Fibroblast of the conjunctiva (primary cell): ENCODE results near the gene MIPOL1.
"Not testable (repeated sequence)": the region's sequence is repeated elsewhere in the genome, so short reads cannot be mapped to it uniquely, and the experiment has no call there.

ENCODE experiments used
- DNase-seq: peaks from one replicate; pipeline ENCODE4 v3.0.0-alpha.2; 2010; ENCODE audit warnings: low read depth

MIPOL1 gene

GRCh38 chr14:37197421-37198272 is at the start of gene MIPOL1:
TSS of gene MIPOL1 (plus strand) at chr14:37197937. CDS start at chr14:37247889, 49,952 bp downstream.
- DNase-seq: peak; percentile 71

DNA sequence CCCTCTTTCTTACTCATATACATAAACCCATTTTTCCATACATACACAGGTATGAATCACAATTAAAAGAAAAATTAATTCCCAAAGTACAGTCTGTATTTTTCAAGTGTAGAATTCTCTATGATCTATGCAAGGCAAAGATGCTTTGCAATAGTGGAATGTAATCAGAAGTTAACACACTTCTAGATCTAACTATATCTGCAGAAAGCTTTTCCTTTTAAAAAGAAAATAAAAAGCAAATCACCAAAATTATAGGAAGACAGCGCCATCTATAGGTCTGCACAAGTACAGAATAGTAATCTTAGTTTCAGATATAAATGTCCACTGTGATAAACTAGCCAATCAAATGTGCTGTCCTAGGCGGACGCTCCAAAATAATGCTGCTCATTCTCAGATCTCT is 47.3 kb upstream of the MIPOL1 start:
- DNase-seq: peak; percentile 27

DNA sequence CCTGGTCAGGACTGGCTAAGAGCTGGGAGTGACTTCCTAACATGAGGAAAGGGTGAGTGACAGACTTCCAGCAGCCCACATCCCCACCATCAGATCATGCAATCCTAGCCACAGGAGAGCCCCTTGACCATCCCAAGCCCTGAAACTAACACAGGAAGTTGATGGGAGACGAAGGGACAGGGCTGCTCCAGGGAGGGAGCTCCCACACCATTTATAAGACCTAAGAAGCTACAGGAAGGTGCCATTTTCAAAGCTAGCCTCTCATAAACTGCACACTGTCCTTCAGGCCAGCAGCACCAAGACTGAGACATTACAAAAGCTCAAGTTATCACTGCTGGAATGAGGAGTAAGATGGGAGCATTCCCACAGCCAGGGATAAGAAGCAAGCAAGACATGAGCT is 44.7 kb upstream of the MIPOL1 start:
- DNase-seq: no peak

DNA sequence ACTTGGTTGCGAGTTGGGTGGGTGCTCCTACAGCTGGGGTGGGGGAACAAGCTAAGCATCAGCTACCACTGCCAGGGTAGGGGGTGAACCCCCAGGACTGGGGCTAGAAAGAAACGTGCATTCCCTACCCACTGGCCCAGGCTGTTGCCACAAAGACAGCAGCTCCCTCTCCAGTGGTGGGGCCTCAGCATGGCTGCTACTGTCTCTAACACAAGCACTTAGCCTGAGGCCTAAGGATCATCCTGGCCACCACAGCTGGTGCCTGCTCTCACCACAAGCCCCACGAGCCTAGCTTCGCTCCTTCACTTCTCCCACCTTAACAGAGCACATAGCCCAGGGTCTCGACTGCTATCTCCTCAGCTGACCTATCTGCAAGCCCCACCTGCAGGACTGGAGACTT is 44.3 kb upstream of the MIPOL1 start:
- DNase-seq: no peak

DNA sequence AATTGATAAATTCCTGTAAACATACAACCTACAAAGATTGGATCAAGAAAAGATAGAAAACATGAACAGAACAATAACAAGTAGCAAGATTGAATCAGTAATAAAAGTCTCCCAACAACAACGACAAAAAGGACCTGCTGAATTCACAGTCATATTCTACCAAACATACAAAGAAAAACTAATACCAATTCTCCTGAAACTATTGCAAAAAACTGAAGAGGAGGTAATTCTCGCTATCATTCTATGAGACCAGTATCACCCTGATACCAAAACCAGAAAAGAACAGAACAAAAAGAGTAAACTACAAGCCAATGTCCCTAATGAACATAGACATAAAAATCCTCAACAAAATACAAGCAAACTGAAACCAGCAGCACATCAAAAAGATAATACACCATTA is 39.8 kb upstream of the MIPOL1 start:
- no peak for DNase-seq

DNA sequence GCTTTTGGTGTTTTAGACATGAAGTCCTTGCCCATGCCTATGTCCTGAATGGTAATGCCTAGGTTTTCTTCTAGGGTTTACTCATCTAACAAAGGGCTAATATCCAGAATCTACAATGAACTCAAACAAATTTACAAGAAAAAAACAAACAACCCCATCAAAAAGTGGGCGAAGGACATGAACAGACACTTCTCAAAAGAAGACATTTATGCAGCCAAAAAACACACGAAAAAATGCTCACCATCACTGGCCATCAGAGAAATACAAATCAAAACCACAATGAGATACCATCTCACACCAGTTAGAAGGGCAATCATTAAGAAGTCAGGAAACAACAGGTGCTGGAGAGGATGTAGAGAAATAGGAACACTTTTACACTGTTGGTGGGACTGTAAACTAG is 35.4 kb upstream of the MIPOL1 start:
- DNase-seq: not testable (repeated sequence)

GRCh38 chr14:37165794-37166193 is 31.9 kb upstream of the MIPOL1 start:
- DNase-seq: no peak

GRCh38 chr14:37167151-37168047 is 30.3 kb upstream of the MIPOL1 start:
- no peak for DNase-seq

GRCh38 chr14:37168721-37169120 is 29.0 kb upstream of the MIPOL1 start:
- no peak for DNase-seq

GRCh38 chr14:37170237-37170636 is 27.5 kb upstream of the MIPOL1 start:
- DNase-seq: no peak

DNA sequence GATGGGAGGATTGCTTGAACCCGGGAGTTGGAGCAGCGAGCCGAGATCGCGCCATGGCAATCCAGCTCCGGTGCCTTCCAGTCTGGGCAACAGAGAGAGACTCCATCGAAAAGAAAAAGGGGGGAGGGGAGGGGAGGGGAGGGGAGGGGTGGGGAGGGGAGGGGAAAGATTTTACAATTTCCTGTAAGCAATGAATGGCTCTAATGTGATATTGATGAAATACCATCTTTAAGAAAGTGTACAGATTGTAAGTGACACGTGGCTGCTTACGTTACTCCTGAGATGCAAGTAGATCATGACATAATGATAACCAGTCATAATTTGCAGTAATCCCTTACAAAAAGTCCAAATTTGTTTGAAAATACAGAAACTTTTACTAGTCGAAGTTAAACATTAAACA is 26.7 kb upstream of the MIPOL1 start:
- no peak for DNase-seq

GRCh38 chr14:37171678-37172023 is 26.1 kb upstream of the MIPOL1 start:
- DNase-seq: no peak

DNA sequence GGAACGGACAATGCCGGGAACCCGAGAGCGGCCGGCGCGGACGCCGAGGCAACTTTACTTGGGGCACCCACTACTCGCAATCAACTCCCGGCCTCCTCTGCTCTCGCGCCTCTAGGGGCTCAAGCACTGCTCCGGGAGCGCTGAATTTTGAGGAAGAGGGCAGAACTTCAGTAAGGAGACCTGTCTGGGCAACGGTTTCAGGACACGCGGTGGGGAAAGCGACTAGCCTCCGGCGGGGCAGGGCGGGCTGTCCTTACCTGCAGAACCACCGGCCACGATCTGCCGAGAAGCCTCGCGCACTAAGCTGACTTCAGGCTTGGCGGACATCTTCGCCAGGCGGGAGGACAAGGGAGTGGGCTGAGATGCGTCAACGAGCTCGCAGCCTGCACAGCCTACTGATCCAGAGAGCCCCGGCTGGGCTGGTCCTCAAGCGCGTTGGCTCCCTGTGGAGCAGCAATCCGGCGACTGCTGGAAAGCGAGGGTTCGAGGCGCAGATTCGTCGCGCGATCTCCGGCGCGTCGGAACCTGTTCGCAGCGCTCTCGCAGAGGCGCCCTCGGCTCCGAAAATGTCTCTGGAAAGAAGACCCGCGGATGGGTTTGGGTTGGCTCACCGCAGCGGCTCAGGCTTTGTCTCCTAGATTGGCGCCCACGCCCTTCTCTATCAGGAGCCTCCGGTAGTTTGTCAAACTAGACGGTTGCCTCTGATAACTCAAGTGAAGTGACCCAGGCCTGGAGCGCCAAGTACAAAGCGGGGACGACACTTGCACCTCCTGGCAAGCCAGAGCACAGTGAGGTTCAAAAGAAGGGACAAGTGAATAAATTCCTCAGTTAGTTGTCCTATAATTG is 25.5 kb upstream of the MIPOL1 start, which contains the start of gene SLC25A21:
TSS of gene SLC25A21 (minus strand) at position 583 of the 846 bp plus-strand sequence.
- peak; percentile 60 for DNase-seq

DNA sequence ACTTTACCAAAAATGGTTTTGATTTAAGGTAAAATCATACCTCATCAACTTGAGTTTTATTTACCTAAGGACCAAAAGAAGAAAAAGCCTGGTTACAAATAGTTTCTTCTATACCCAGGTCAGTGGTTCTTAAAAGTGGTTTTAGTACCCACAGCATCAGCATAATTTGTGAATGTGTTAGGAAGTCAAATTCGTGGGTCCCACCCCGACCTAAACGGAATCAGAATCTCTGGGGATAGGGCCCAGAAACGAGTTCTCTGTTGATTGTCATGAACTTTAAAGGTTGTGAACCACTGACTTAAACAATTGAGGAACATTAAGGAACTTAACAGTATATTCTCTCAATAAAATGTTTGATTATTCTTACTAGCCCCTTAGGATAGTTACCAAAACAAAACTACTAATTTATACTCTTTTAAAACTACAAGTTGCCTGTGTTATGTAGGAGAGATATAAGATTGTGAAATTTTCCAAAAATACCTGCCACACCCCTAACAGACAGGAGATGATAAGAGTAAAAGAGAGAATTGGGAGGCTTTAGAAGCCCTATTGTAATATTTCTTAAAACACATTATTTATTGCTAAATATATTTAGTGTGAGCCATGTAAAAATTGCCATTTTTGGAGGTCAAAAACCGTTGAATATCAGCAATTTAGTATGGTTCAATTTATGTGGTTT is 24.7 kb upstream of the MIPOL1 start:
- DNase-seq: no peak

DNA sequence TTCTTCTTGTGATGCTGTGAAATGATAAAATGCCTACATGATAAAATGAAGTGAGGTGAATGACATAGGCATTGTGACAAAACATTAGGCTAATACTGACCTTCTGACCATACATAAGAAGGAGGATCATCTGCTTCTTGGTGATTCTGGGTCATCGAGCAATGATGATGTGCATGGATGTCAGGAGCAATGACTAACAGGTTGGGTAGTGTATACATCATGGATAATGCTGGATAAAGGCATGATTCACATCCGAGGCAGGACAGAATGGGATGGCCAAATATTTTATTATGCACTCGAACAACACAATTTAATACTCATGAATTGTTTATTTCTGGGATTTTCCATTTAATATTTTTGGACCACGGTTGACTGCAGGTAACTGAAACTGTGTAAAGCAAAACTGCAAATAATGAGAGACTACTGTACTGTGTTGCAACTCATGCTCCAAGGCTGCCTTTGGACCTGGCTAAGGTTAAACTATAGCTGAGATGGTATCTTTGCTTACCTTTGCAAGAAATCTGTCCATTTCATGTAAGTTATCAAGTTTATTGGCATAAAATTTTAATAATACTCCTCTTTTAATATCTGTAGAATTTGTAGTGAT is 17.7 kb upstream of the MIPOL1 start:
- DNase-seq: no peak

GRCh38 chr14:37180886-37181285 is 16.9 kb upstream of the MIPOL1 start:
- DNase-seq: not testable (repeated sequence)

GRCh38 chr14:37181441-37181840 is 16.3 kb upstream of the MIPOL1 start:
- no peak for DNase-seq

DNA sequence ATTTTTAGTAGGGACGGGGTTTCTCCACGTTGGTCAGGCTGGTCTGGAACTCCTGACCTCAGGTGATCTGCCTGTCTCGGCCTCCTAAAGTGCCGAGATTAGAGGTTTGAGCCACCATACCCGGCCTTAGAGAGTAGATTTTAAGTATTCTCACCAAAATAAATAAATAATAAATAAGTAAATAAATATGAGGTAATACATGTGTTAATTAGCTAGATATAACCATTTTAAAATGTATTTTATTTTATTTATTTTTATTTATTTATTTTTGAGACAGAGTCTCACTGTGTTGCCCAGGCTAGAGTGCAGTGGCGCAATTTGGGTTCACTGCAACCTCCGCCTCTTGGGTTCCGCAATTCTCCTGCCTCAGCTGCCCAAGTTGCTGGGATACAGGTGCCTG is 13.2 kb upstream of the MIPOL1 start:
- not testable (repeated sequence) for DNase-seq

- no peak for DNase-seq
Observed at GRCh38 chr14:37185670-37186069, 12.1 kb upstream of the MIPOL1 start.

DNA sequence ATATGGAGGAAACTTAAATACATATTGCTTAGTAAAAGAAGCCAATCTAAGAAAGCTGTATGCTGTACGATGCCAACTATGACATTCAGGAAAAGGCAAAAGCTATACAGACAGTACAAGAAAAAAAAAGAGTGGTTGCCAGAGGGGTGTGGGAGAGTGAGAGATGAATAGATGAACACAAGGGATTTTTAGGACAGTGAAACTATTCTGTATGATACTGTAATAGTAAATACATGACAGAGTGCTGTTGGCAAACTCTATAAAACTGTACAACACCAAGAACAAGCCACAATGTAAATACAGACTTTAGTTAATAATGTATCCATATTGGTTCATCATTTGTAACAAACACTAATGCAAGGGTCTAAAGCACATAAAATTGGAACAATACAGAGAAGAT is 10.9 kb upstream of the MIPOL1 start:
- no peak for DNase-seq

DNA sequence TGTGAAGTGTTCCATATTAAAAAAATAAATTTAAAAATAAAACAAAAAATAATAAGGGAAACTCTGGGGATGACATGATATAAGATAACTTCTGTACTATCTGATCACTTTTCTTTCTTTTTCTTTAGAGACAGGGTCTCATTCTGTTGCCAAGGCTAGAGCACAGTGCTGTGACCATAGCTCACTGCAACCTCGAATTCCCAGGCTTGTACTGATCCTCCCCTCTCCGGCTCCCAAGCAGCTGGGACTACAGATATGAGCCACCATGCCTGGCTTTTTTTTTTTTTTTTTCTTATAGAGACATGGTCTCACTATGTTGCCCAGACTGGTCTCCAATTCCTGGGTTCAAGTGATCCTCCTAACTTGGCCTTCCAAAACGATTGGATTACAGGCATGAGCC is 10.4 kb upstream of the MIPOL1 start:
- no peak for DNase-seq
